ENCODE data around the gene SUN3.
"Not testable (repeated sequence)": the region's sequence is repeated elsewhere in the genome, so short reads cannot be mapped to it uniquely, and the experiment has no call there.

DNA sequence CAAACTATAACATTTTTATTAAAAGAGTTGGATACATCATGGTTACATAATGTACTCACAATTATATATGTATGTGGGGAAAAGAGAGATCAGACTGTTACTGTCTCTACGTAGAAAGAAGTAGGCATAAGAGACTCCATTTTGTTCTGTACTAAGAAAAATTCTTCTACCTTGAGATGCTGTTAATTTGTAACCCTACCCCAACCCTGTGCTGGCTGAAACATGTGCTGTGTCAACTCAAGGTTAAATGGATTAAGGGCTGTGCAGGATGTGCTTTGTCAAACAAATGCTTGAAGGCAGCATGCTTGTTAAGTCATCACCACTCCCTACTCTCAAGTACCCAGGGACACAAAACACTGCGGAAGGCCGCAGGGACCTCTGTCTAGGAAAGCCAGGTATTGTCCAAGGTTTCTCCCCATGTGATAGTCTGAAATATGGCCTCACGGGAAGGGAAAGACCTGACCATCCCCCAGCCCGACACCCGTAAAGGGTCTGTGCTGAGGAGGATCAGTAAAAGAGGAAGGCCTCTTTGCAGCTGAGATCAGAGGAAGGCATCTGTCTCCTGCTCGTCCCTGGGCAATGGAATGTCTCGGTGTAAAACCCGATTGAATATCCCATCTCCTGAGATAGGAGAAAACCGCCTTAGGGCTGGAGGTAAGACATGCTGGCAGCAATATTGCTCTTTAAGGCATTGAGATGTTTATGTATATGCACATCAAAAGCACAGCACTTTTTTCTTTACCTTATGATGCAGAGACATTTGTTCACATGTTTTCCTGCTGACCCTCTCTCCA is 39.1 kb downstream of the SUN3 start:
- TF ChIP-seq CTCF (CRISPR knock-in tag; IDR thresholded peaks at IDR 0.05); ZKSCAN1 (IDR thresholded peaks at IDR 0.05; ENCODE audit: low read length); ZNF616 (CRISPR knock-in tag; IDR thresholded peaks at IDR 0.05; ENCODE audit: low read depth); GABPA (IDR thresholded peaks at IDR 0.05; ENCODE audit: low read depth, low read length); TCF7 (IDR thresholded peaks at IDR 0.05; ENCODE audit: low read depth): not testable (repeated sequence)
- TF ChIP-seq GABPA (CRISPR knock-in tag; IDR thresholded peaks at IDR 0.05; ENCODE audit: low read depth), result 0 out of 2 replicates have a peak, but pooled peaks have one; percentile 17

Data from HepG2 (cell line).